Dermis microvascular lymphatic vessel endothelial cell (primary cell): ENCODE measurements around the gene NLRP10. TPM values are rescaled to one million over a fixed set of nuclear protein-coding genes. Genes with fewer than 3 reads are reported as not detected.

Source experiments
- total RNA-seq: library from RNA; depleted of rRNA; stranded (reverse); fragments of >200 nt; gene quantifications from 2 replicates; pipeline ENCODE4 v1.2.1, GENCODE V29; 2014

Gene NLRP10
- total RNA-seq, 1 donor from 2014 or later = not detected

Other genes with a start within 250 kb of the NLRP10 start
- gene OR5P2, start 168.5 kb downstream of the NLRP10 start, total RNA-seq = not detected in 2 replicates
- not detected in 2 replicates for gene OR5P3, start 134.6 kb downstream of the NLRP10 start, total RNA-seq
- not detected in 2 replicates for gene OR10A6, start 34.2 kb downstream of the NLRP10 start, total RNA-seq
- gene OR10A3, start 23.7 kb downstream of the NLRP10 start, total RNA-seq = not detected in 2 replicates
- 167 and 326 TPM in 2 replicates for gene EIF3F, start 21.9 kb upstream of the NLRP10 start, total RNA-seq
- 0.51 and 1.4 TPM in 2 replicates for gene TUB, start 115.8 kb upstream of the NLRP10 start, total RNA-seq
- gene RIC3, start 203.6 kb upstream of the NLRP10 start, total RNA-seq = not detected in 2 replicates